NCI-H510A (cell line): ENCODE measurements around the gene PVALB.

Experiments
- DNase-seq: peaks from one replicate; lab custom pipeline; 2025; lab: John Stamatoyannopoulos, UW

PVALB gene

DNA sequence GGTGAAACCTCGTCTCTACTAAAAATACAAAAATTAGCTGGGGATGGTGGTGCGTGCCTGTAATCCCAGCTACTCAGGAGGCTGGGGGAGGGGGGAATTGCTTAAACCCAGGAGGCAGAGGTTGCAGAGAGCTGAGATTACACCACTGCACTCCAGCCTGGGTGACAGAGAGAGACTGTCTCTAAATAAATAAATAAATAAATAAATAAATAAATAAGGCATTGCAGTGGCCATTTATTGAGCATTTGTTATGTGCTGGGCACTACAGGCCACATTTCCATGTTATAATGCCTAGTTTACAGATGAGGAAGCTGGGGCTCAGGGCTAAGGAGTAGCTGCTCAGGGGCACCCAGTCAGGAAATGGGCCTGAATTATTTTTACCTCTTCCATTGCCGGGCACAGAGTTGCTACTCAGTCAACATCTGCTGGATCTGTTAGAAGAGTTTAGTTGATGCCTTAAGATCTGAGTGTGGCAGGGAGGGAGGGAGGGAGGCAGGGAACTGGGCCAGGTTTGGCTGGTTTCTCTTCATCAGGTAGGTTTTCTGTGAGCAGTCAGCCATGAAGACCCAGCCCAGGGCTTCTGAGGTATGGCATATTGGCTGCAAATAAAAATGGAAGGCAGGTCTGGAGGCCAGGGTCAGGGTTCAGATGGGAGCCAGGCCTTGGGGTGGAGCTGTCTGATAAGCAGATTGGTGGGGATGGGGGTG, 5.6 kb downstream of the PVALB start:
- no peak for DNase-seq

DNA sequence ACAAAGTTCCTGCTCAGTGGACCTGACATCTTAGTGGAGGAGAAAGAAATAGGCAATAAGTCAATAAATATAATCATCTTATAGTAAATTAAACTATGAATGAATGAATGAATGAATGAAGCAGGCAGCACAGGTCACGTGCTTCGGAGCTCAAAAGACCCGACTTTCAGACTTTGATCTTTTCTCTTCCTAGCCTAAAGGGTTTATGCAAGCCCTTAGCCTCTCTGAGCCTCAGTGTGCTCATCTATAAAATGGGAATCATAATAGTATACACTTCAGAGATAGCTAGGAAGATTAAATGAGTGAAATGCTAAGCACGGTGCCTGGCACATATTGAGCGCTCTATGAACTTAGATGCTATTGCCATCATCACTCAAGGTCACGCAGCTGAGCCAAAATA, 7.5 kb downstream of the PVALB start:
- no peak for DNase-seq

DNA sequence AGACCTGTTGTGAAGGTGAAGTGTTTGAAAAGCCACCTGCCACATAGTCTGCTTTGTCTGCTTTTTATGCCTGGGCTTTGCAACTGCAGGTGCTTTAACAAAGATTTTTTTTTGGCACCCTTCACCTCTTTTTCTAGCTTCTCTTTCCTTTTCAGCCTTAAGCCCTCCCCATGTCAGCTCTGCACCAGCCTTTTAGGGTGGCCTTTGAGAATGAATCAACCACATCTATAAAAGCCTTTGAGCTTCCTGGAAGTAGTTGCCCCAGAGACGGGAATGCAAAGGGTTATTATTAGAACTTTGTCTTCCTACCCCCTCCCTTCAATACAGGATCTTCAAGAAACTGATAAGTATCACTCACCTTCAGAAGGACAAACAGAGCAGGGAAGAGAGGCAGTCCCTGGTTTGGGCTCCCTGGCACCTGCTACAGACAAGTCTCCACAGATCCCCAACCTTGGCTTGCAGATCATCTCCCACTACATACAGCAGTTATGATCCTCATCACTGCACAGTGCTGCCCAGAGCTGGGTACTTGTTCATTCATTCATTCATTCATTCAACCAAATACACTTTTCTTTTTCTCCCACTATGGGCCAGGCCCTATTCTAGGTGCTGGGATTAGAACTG, 8.0 kb downstream of the PVALB start:
- no peak for DNase-seq

DNA sequence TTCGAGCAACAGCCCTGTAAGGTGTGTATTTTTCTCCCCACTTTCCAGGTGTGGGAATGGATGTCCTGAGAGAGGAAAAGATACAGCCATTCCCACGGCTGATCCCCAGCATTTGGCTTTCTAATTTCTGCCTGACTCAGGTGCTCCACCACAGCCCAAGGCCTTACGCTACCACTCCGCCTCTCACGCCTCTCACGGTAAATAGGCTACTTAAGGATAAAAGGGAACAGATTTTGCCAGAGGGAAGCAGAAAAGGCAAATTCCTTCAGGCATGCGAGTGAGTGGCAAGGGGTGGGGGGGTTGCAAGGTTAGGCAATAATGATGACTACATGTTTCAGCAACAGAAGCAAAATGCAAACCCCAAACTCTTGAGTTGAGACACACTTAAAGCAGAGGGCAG, 9.2 kb downstream of the PVALB start:
- no peak for DNase-seq

DNA sequence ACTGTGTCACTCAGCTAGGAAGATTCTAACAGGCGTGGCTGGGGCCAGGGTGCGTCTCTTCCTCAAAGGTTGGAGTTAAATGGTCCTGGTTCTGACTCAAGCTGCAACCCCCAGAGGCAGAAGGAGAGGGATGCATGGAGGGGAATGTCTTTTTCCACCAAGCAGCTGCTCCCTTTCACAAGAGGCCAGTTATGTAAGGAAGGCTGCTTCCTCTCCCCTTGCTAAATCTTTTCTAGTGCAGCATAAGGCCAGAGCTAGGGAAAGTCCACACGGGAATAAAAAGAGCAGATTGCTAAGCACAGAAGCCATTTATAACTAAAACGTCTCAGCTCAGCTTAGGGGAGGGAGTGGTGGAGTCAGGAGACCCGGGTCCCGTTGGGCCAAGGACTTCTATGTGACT, 10.0 kb downstream of the PVALB start:
- no peak for DNase-seq

DNA sequence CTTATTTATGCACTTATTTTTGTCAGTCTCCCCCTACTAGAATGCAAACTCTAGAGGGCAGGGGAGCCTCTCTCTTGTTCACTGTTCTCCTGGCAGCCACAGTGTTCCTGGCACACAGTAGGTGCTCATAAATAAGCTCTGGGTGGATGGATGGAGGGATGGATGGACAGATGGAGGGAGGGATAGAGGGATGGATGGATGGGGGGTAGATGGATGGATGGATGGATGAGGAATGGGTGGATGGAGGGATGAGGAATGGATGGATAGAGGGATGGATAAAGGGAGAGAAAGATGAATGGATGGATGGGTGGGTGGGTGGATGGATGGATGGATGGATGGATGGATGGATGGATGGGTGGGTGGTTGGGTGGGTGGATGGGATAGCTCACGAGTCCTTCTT, 13.5 kb downstream of the PVALB start:
- DNase-seq: no peak

DNA sequence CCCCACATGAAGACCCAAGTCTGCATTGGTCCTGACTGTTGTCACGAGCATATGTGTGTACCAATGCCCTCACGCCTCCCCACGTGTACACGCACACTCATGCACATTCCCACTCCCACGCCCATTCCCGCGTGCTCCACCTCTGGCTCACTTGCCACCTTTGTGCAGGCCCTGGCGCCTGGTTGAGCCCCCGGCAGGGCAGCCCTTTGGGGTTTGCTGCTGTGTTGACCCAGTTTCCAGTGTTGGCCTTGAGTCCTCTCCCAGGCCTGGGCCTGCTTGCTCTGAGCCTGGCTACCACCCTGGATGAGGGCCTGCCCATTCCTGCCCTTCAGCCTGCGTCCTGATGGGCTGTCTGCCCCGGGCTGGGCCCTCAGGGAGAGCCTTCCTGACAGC, 18.2 kb downstream of the PVALB start:
- no peak for DNase-seq

DNA sequence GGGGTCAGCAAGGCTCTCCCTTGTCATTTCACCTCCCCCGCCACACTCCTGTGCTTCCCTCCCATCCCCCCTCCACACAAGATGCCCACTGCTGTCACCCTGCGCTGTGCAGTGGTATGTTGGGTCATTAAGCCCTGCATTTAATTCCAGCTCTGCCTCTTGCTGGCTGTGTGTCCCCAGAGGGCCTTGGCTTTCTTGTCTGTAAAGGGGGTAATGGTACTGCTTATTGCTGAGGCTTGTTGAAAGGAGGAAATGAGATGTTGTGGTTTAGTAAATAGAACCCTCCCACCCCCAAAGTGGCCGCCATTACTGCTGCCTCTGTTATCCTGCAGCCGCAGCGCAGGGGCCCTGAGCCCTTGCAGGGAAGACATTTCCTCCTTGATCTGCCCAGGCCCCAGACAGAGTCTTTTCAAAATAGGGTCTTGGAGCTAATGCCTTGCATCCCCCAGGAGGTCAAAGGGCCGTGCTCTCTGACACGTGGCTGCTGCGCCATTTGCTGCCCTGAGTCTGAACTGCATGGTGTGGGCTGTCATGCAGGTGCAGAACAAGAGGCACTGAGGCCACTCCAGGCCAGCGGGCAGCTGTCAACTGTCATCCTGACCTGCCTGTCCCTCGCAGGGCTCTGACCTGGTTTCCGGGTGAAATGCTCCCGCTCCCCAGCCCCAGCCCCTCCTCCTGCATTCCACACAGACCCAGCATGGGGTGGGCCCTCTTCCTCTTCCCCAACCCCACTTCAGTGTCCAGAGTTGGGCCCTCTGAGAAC, 18.7 kb downstream of the PVALB start:
- no peak for DNase-seq

DNA sequence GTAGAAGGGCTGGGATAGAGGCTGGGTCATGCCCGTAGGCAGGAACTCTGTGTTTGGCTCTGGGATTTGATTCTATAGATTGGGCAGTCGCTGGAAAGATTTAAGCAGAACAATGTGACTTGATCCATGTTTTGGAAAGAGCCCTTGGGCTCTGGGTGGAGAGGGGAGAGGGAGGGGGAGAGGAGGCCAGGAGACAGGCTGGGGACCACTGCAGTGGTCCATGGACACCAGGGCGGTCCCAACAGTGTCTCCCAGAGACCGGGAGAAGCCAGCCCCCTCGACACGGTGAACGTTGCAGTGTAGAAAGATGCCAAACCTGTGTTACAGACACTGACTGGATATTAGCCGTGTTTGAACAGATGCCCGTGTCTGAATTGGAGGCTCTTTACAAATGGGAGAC, 19.5 kb downstream of the PVALB start:
- no peak for DNase-seq

DNA sequence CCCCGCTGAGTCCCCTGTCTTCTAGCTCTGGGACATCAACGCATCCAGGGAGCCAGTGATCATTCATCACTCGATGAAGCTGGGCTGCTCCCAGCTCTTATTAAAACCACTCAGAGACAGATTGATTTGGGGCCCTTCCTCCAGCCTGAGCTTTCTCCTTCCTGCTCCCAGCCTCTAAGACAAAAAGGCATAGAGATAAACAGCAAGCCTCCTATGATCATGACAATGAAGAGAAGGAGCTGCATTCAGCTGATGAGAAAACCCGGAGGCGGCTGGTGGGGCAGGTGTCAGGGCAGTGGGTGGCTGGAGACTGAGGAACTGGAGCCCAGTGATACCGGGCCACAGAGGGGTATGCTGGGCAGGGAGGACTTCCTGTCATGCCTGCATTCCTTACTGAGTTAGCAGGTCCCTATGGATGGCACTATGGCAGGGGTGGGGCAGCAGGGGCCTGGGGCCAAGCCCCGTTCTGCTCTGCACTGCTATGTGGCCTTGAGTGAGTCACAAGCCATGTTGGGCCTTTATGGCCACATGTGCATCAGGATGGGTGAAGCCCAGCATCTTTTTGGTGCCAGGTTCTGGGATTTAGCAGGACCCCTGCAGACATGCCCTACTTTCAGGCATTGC, 20.2 kb downstream of the PVALB start:
- no peak for DNase-seq

DNA sequence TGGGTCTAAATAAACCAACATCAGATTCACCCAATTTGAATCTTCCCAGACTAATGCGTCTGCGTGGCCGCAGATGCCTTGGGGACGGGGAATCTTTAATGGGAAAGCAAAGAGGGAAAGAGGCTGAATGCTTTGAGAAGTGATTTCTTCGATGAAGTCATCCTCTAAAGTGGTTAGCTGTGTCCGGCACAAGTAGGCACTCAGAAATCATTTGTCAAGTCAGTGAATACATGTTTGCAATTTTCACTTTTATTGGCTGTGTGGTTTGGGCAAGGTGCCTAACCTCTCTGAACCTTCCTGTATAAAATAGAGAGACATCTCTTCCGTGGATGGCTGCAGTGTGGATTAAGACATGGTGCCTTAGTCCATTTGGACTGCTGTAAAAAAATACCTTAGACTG, 21.2 kb downstream of the PVALB start:
- no peak for DNase-seq

DNA sequence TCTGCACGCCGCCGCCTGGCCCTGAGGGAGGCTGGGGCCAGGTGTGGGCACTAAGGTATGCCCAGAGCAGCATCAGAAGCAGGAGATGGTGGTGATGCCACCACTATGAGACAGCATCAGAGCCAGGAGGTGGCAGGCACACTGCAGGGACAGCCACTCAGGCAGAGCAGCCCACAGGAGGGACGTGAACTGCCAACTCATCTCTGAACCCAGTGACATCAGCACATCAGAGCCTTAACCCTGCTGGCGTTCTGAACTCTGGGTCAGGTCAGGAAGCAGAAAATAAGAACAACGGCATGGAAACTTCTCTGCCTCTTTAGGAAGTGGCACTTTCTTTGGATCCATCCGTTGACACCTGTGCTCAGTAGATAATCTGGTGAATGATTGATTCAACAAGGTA, 26.2 kb downstream of the PVALB start:
- DNase-seq: no peak

DNA sequence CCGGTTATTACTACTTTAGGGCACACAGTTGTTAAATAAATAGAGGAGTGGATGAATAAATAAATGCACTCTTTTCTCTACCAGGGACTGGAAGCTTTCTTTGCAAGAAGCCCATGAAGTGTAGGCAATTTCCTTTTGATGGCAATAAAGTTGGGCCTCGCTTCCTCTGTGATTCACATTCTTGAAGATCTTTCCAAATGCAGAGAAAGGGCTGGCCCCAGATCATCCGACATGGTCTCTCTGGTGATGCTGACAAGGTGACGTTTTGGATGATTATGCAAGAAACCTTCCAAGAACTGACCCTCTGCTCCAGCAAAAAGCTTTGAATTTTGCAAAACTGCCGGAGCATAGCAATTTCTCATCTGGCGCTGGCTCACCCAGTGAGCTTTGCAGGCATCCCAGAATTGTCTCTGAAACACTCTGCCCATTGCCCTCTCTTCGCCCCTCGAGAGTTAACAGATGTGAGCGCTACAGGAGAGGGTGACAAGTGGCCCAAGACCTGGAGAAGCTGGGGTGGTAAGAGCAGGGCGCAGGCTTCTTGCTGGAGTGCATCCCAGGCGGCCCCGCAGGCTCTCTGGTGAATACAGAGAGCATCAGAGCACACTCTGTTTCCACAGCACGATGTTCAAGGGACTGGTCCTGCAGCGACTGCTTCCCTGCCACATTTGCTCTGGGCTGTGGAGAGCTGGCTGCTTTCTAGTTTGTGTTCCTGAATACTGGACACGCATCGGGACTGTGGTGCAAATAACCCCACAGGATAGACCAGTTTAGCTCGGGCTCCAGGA, 29.4 kb downstream of the PVALB start:
- DNase-seq: no peak

DNA sequence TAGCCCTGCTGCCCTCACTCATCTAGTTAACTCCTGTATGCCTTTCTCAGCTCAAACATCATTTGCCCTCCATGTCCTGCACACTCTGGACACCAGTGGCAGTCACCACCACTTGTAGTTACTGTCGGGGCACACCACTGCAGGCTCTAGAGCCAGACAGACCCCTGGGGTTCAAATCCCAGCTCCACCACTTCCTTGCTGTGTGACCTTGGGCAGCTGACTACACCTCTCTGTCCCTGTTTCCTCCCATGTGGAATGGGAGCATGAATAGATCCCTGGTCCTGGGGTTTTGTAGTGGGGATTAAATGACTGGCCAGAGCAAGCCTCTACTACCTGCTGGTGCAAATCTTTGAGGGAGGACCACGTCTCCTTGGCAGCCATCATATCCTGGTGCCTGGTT, 33.1 kb downstream of the PVALB start:
- DNase-seq: no peak

DNA sequence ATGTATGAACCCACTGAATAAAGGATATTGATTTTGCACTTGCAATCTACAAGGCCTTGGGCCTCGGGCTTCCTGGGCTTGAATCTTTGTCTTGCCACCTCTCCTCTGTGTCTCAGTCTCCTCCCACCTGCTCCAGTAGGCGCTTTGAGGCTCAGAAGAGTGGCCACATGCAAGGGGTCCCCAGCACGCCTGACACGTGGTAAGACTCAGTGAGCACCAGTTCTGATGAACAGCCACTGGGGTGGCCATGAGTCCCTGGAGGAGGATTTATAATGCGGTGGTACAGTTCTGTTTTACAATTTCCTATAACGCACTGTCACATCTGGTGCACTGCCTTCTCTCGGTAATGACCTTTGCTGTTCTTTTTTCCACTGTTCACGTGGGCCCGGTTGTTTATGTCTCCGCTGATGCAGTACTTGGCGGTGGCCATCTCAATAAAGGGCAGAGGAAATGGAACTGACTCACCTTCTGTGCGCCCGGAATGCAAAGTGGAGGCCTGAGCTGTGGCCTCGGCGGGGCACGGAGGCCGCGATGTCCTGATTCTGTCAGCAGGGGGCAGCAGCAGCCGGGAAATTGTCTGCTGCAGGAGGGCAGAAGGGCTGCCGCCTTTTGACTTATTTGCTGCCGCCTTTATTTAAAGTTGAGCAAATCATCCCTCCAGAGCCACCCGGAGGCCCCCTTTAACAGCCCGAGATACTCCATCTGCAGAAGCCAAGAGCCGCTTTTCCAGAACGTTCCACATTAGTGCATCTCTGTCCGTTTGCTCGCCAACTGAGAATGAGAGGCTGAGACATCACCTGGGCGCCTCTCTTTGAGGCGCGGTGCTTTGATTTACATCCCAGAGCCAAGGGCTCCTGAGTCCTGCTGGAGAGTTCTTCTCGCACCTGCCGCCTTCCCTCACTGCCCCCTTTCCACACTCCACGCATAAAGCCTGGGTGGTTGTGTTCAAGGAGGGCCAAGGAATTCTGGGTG, 34.9 kb downstream of the PVALB start:
- DNase-seq: no peak

DNA sequence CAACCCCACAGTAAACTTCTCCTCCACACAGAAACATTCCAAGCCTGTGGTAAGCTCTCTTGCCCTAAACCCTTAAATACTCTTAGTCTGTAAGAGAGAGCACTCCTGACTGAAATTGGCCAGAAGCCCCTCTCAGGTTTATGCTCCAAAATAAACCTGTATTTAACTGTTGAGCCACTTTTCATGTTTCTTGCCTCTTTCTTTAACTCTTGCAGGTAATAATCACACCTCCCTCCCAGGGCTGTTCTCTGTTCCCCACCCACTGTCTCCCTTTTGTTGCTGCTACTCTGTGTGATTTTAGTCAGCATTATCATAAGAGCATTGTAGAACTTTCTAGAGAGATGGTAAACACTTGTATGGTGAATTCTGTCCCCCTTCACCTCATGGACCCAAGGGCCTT, 38.8 kb downstream of the PVALB start:
- no peak for DNase-seq

DNA sequence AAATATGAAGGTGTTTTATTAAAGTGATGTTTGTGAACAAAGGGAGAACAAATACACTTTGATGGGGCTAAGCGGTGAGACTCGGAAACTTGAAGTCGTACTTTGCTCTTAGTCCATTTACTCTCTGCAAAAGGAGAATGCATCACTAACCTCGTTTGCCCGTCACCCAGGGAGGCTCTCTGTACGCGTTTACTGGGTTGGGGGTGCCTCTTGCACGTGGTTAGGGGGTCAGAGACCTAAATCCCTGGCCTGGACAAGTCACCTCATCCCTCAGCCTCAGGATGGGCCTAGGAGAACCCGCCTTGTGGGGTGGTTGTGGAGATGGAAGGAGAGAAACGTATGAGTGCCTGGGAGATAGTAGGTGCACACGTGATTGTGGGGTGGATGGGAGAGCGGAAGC, 40.1 kb downstream of the PVALB start:
- no peak for DNase-seq

DNA sequence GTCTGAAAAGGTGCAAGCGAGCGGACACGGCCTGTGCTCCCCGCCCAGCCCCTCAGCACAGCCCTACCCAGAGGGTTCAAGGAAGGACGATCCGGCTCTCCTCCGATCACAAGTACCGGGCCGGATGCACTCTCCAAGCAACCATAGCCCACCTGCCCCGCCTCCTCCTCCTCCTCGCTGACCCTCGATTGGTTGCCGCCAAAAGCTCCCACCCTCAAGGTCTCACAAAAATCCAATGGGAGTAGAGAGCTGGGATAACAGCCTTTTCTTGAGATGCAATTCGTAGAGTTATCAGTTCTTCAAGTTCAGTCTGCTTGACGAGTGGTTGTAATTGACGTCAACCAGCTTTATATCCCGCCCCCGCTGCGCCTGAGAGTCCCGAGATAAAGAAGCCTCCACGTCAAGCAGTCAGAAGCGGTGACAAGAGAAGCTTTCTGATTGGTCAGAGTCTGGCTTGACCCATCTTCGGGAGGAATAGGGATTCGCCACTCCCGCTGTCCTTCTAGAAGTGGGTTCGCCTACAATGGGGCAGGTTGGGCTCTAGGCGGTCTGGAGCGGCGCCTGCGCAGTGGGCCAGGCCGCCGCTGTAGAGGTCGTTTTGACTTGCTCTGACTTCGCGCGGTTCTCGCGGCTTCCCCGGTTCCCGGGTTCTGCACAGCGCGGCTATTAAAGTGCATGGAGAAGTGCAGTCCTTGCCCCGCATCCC, 40.7 kb downstream of the PVALB start, which contains the start of gene IFT27:
TSS of gene IFT27 (minus strand) at position 156 of the 706 bp plus-strand sequence. CDS start 412 bp downstream, outside the sequence.
- peak; percentile 78 for DNase-seq

DNA sequence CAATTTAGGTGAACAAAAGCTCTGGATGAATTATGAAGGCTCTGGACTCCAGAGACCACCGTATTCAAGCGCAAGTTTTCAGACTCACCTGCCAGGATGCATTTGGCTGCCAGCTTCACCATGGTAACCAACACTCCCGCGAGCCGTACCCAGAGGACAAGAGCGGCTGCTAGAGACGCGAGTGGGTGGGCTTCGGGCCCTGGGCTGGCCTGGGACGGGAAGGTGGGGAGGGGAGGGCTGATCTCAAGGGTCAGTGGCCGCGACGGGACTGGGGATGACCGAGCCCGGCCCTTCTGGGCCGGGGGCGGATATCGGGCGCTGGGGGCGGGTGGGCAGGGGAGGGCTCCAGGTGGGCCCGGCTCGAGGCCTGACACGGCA, 41.3 kb downstream of the PVALB start:
- DNase-seq: no peak

DNA sequence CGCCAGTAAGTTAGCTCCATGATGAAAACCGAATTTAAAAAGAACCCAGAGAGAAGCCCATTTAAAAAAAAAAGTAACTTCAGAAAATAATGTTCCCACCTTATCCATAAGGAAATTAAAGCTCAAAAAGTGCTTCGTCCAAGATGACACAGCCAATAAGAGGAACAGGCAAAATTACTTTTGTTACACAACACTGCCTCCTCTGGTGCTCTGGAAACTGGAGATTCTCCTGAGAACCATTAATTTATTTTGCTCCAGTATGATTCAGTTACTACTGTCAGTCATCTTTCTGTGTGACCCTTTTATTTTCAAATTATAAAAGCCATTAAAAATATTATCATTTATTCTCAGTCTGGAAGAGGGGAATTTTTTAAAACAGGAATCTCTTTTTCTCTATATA, 42.9 kb downstream of the PVALB start:
- no peak for DNase-seq
